Omental fat pad (tissue), 4 donors: ENCODE measurements around the gene UBL4B. TPM values are rescaled to one million over a fixed set of nuclear protein-coding genes. Genes with fewer than 3 reads are reported as not detected.

Experiments used
- ATAC-seq: fragments of 150-250 bp; one replicate; pipeline ENCODE4 v1.9.1; 2016; ENCODE audit warnings: mild to moderate bottlenecking, moderate library complexity; ENCODE audit not compliant: low FRiP score
- DNase-seq: peaks from one replicate; pipeline ENCODE4 v3.0.0-alpha.2; 2019; ENCODE audit warnings: low spot score
- CTCF ChIP-seq, 3 donors: fragments of 450-650 bp; IDR thresholded peaks; one replicate each; pipeline ENCODE4 v1.5.1; 2016 to 2017; ENCODE audit warnings: antibody characterized with exemption in 3 of 3, mild to moderate bottlenecking in 3 of 3, moderate library complexity in 2 of 3
- total RNA-seq, 4 donors: library from RNA; depleted of rRNA; stranded (reverse); fragments of >200 nt; gene quantifications; one replicate each; pipeline ENCODE4 v1.1.0, GENCODE V29; 2016

UBL4B gene
- total RNA-seq, 4 donors from 2014 or later, result 0.46 to 0.63 TPM; not detected in 2

- ATAC-seq (no peak), DNase-seq (no peak)
- TF ChIP-seq CTCF (IDR thresholded peaks at IDR 0.05), result no peak
Measured at GRCh38 chr1:110152133-110152785, 40.0 kb downstream of the UBL4B start.

- no peak for ATAC-seq
- TF ChIP-seq CTCF (IDR thresholded peaks at IDR 0.05), result no peak
- DNase-seq, result no peak
Measured at GRCh38 chr1:110153407-110153950, 41.2 kb downstream of the UBL4B start.

GRCh38 chr1:110155878-110156522 lies 43.8 kb downstream of the UBL4B start:
- peak; percentile 43 for DNase-seq
- no peak for ATAC-seq

GRCh38 chr1:110158261-110158660 lies 46.0 kb downstream of the UBL4B start:
- TF ChIP-seq CTCF (IDR thresholded peaks at IDR 0.05), result no peak
- ATAC-seq, result no peak
- no peak for DNase-seq

More at GRCh38 chr1:110155878-110156522, 43.8 kb downstream of the UBL4B start:
- no peak for TF ChIP-seq CTCF (IDR thresholded peaks at IDR 0.05)

- ATAC-seq, result no peak
- TF ChIP-seq CTCF (IDR thresholded peaks at IDR 0.05), result no peak
Measured at GRCh38 chr1:110159168-110159567, 46.9 kb downstream of the UBL4B start.

GRCh38 chr1:110160538-110161100 lies 48.4 kb downstream of the UBL4B start:
- DNase-seq, result no peak
- no peak for TF ChIP-seq CTCF (IDR thresholded peaks at IDR 0.05)
- no peak for ATAC-seq

More at GRCh38 chr1:110159168-110159567, 46.9 kb downstream of the UBL4B start:
- DNase-seq, result no peak
